NCI-H2107 treated with DMSO at 0.1 percent for 48 hours (cell line): ENCODE results near the gene COX20.
"Not testable (repeated sequence)": the region's sequence is repeated elsewhere in the genome, so short reads cannot be mapped to it uniquely, and the experiment has no call there.

Experiments
- DNase-seq: peaks from one replicate; lab custom pipeline; 2025; ENCODE audit not compliant: unreplicated experiment; lab: John Stamatoyannopoulos, UW

The COX20 gene

DNA sequence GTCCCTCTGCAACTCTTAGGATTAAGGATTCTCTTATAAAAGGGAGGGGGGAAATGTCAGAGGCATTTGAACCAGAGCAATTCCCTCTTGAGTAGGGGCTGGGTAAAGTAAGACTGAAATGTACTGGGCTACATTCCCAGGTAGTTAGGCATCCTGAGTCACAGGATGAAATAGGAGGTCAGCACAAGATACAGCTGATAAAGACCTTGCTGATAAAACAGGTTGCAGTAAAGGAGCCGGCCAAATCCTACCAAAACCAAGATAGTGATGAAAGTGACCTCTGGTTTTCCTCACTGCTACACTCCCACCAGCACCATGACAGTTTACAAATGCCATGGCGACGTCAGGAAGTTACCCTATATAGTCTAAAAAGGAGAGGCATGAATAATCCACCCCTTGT lies 14.3 kb upstream of the COX20 start:
- DNase-seq, result no peak

DNA sequence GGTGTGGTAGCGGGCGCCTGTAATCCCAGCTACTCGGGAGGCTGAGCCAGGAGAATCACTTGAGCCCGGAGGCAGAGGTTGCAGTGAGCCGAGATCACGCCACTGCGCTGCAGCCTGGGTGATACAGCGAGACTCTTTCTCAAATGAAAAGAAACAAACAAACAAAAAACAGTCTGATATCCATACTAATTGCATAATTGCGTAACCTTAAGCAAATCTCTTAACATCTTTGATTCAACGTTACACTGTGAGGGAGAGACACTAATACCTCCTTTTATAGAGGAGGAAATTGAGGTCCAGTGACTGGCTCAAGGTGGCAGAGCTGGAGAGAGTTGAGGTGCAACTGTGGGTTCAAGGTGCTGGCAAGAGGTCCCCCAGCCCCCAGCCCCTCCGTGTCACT lies 12.6 kb upstream of the COX20 start:
- DNase-seq, result no peak

DNA sequence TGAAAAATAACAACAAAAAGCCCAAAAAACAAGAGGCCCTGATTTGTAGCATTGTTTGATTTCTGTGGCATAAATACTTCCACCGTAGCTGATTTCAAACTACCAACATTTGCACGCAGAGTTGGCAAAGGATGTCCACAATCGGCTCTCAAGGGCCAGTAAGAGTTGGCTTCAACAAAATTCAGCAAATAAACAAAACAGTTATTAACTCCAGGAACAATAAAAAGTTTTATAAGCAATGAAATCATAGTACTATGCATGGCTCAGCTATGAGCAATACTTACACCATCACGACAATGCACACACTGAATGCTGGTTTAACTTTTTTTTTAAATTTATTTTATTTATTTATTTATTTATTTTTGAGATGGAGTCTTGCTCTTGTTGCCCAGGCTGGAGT lies 8.7 kb upstream of the COX20 start:
- no peak for DNase-seq

DNA sequence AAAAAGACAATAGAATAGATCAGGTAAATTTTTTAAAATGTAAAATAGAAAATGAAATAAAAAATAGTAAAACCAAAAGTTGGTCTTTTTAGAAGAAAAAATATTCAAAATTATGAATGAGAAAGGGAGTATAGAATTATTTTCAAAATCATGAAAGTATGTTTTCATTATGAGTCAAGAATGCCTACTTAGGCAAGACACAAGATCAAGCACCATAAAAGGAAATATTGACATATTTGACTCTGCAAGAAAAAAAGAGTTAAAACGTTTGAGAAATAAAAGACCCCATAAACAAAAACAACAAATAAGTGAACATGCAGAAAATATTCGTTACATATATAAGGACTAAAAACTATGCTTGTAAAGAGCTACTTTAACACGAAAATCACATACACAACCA lies 4.8 kb upstream of the COX20 start:
- no peak for DNase-seq

DNA sequence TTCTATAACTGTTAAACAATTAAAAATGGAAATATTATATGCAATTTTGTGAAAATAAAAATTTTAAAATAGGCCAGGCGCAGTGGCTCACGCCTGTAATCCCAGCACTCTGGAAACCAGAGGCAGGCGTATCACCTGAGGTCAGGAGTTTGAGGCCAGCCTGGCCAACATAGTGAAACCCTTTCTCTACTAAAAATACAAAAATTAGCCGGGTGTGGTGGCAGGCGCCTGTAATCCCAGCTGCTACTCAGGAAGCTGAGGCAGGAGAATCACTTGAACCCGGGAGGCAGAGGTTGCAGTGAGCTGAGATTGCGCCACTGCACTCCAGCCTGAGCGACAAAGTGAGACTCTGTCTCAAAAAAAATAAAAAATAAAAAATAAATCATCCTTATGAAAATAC lies 2.2 kb upstream of the COX20 start:
- not testable (repeated sequence) for DNase-seq

DNA sequence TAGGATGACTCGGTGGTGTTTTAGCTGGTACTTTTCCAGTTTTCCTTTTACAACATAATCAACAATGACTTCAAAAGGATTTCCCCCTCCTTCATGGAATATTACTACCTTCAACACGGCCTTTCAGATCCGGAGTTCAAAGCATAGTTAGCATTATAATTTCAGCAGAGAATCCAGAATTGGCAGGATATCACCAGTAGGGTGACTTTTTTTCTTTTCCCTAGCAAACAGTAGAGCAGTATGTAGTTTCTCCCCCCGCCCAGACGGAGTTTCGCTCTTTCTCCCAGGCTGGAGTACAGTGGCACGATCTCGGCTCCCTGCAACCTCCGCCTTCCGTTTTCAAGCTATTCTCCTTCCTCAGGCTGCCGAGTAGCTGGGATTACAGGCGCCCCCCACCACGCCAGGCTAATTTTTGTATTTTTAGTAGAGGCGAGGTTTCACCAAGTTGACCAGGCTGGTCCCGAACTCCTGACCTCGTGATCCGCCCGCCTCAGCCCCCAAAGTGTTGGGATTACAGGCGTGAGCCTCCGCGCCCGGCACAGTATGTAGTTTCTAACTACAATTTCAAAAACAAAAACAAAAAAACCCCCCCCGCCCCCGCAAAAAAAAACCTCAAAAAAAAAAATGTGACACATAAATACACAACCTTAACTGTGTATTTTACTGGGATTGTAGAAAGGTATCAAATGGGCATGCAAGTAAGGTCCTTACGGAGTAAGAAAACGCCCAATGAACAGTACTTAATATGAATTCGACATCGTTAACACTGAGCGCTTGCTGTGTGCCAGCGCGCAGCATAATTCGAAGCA lies 1.5 kb upstream of the COX20 start:
- peak; percentile 92 for DNase-seq

DNA sequence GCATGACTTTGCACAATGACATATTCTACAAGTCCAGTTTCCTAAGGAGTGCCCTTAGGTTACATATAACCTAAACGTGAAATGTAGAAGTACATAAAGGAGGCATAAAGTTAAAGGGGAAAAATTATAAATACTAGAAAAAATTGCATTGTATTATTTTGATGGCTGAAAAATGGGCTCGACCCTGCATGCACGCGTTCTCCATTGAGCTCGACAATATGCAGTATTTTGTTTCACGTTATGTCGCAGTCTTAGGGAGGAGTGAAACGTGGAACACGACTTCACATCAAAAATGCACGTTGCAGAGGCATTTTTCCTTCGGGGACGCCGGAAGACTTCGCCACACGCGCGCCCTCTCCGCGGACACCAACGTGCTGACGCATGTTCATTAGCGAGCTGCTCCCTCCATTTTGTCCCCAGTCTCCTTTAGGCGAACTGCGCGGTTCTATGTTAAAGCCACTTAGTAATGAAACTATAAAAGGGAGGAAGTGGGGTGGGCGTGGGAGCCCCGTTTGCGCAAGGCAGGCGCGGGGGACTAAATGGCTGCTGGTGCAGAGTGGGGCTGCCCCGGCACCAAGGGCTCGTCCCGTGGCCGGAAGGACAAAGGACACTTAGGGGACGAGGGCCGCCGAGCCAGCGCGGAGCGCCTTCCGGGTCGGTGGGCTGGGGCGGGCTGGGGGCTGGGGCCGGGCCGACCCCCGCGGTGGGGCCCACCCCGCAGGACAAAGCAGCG lies 749 bp upstream of the COX20 start:
- peak; percentile 93 for DNase-seq

DNA sequence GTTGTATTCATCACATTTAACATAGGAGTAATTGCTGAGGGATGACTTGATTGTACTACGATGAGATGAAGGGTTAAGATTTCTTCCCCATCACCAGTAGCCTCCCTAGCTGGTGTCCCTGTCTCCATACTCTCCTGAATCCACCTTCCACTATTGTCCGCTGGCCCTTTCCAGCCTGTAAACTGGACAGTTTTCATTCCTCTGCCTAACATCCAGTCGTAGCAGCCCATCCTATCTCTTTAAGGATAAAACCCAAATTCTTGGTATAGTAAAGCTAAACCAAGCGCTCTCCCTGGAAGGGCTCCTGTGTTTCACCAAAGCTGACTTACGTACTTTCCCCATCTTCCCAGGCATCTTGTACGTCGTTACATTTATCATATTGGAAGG lies 670 bp downstream of the COX20 start:
- peak; percentile 60 for DNase-seq

DNA sequence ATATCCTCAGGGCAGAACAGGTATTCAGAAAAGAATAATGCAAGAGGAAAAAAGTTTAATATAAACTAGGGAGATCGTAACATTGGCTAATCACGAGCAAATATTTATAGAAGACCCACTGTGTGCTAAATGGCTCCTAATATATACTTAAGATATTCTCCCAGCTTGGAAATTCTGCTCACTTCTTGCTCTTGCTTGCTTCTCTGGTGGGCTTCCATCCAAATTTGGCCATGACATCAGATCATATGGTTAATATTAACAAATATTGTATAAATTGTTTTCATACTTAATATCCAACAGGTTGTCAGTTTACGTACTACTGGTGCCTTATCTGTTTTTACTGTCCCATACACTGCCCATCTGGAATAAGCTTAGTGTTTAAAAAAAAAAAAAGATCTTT lies 1.1 kb downstream of the COX20 start:
- DNase-seq, result no peak

DNA sequence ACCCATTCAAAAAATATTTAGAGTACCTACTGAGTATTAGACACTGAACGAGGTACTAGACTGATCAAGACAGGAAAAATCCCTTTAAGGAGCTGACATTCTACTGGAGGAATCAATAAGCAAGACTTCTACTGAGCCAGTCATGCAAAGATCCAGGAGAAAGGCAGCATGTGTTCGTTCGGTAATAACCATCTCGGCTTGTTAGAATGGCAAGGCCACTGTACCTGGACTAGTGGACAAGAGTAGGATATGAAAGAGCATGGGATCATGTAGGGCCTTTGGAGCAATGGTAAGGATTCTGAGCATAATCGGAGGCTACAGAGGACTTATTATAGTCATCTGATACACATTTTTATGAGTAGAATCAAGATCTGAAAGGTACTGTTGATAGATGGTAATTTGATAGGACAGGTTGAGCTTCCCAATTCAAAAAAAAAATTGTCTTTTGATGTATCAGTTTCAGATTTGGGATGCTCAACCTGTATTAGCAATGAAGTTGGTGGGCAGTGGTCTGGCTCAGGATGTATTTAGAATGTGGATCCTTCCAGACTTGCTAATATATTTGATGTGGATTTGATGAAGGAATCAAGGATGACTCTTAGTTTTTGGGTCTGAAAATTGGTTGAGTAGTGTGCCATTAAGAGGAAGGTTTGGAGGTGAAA lies 2.3 kb downstream of the COX20 start:
- peak; percentile 57 for DNase-seq

DNA sequence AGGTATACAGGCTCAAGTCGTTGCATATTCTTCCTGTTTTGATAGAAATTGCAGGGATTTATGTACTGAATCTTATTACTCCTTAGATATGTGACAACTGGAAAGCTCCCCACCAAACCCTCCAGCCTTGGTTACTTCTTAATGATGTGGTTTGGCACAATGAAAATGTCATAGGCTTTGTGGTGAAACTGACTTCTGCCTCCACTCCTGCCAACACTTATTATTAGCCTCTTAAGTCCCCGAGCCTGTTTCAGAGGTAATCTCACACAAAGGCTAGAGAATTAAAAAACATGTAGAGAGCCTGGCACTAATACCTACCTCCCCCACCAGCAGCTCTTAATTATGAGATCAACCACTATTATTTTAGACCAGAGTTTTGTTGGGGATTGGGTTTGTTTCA lies 4.2 kb downstream of the COX20 start:
- DNase-seq, result no peak

DNA sequence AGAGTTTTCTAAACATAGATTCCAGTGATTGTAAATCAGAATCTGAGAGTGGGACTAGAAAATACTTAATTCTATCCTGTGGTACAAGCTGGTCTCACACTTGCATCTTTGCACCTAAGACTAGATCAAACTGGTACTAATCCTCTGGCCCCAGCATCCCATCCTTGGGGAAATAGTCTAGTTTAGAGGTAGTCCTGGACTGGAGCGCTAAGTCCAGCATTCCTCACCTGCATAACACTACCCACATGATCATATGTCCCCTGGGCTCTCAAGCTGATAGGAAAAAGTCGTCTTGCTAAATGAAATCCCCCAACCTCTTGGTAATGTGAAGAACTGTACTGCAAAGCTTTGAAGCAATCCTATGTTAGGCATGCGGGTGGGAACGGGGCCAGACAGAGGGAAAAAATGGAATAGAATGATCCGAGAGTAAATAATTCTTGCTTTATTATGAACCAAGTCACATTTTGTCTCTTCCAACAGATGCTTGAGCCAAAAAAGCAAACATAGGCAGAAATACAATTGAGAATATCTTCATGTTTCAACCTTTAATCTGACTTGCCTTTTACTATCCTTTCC lies 4.8 kb downstream of the COX20 start:
- no peak for DNase-seq

DNA sequence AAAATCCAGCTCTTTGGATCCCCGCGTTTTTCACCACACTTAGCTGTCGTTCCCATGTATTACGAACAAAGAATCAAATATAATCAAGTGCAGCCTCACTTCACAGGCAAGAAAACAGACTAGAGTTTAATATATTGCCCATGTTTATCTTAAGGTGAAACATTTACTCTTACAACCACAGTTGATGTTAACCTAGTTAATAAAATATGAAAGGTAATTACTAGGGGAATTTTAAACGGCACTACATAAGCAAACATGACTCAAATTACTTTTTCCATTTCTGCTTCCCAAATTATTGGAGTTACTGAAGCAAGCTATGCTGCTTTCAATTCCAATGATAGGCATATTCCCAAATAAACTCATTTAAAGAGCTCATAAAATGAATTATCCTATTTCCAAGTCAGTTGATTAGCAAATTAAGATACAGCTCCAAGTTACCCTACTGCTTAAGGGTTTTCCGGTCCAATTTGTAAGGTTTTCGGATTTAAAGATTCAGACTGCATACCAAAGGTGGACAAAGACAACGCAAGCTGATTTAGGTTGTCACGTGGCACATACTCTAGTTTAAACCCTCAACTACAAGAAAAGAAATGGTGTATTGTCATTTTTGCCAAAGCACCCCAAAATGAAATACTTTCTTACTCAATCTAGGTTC lies 5.9 kb downstream of the COX20 start:
- no peak for DNase-seq

DNA sequence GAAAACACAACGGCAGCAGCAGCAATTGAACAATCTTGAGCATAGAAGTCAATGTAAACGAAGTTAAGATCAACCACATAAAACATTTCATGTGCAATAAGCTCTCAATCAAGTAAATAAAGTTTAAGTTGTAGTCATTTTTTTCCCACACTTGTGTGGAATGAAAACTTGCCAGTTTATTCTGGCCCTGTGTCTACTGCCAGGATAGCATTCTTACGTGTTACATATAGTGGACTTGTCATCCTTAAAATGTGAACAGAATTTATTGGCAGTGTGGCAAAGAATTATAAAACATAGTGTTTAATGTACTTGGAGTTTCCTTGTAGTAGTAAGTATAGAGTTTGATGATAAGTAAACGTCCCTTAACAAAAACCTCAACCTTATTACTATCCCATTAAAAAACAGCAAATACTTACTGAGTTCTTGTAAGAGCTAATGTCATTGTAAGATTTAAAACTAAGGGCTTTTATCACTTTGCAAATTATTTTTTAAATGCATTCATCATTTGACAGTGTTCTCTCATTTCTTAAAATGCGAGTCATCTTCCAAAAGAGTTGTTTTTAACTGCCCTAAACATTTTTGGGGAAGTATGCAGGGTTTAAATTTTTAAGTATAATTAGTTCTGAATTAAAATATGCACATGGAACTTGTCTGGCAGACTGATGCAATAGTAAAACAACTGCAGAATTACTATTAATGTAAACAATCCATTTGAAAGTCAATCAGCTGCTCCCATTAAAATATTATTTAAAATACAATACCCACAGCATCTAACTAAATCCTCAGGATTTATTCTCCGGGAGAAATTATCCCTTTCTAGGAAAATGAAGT lies 7.9 kb downstream of the COX20 start:
- DNase-seq, result no peak

DNA sequence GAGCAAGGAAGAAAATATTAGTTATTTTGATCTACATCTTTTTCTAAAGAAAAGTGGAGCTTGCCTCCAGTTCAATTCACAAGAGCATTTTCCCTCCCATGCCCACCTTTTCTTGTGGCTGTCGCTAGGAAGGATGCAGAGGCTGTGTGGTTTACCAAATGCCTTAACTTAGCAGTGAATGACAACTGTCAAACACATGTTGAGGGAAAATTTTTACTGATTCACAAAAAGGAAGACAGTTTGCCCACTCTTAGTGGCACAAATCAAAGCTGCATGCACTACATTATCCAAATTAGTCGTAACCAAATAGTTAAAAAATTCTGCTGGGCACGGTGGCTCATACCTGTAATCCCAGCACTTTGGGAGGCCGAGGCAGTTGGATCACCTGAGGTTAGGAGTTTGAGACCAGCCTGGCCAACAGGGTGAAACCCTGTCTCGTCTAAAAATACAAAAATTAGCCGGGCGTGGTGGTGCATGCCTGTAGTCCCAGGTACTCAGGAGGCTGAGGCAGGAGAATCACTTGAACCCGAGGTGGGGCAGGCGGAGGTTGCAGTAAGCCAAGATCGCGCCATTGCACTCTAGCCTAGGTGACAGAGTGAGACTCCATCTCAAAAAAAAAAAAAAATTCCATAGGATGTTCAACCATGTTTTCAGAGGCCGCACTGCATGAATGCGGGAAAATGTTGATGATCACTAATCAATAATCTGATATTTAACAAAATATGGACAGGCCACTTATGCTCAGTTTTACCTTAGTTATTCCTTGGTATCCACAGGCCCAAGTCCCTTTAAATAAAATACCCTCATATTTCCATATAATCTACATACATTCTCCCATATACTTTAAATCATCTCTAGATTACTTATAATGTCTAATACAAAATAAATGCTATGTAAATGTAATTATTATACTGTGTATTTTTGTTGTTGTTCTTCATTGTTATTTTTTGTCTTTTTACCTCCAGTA lies 9.0 kb downstream of the COX20 start:
- DNase-seq, result no peak

DNA sequence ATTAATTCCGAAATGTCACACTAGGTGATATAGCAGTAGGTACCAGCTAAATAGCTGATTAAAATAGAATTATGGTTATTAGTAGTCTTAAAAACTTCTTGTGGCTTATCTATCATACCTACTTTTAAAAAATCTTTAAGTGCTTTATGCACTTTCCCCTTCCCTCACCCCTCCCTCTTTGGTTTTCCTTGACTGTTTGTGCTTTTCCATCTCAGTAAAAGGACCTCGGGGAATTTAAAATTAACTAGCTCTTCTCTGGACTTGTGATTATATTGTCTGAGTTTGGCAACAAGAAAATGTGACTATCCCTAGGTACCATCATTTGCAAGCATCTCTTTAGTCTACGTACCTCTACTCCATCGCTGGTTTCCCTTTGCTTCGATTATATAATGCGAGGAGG lies 11.2 kb downstream of the COX20 start:
- no peak for DNase-seq

DNA sequence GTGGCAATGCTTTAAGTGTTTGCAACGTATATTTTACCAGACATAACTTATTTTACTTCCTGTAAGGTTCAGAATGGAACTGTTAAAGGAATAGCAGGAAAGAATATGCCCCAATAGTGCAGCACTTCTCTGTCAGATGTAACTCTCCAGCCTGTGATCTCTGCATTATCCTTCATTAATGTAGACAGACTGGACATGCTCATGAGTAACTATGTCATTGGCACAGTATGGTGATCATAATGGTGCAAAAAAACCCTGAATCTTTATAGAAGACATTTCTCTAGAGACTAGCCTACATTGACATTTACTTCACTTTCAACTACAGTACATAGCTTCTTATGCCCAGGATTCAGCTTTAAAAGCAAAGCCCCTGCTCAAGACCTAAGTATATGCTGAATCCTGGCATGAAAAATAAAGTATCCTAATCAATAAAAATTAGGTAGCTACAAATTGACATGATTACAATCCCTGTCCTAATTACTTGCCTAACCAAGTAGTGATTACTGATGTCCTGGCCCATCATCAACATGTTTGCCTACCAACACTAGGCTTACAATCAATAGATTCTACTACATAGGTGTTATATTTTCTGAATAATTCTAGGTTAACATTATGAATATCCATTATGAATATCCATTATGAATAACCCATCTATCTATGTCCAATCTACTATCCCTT lies 13.9 kb downstream of the COX20 start:
- DNase-seq, result no peak

DNA sequence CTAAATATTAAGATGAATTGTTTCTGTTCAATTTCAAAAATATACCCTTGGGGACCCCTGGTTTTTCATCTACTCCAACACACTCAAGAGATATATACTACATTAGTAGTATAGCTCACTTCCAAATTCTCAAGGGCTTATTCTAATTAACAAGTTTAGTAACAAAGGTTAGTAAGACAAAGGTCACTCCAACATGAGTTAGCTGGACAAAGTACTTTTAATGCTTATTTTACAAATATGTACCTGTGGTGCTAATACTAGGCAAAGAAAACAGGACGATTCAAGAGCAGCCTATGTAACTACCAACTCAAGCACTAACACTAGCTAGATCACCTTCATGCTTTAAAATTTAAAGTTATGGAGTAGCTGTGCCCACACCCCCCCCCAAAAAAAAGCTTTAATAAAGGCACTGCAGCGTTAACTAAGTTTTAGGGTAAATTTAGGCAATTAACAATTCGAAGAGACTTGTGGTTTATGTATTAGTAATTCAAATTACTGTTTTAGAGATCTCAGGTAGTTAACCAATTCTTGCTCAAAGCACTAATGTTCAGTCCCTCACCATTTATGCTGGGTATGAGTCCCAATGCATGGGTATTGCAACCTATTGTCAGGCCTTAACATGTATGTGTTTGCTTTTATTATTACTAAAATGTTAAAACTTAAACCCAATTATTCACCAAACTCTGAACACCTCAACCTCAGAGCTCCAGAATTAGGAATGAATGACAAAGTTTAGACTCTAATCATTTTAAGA lies 14.8 kb downstream of the COX20 start:
- DNase-seq, result no peak
